Astrocyte of the spinal cord (primary cell): ENCODE results near the gene TMEM174.

Source experiments
- DNase-seq: peaks from one replicate; pipeline ENCODE4 v3.0.0; 2011; ENCODE audit warnings: low read depth, low spot score
- H3K4me3 ChIP-seq: 2 replicates; pipeline ENCODE4 v1.5.1; 2011; ENCODE audit warnings: low read depth, mild to moderate bottlenecking, low read length, moderate library complexity
- in situ Hi-C: cut with HindIII; loops from 2 replicates; pipeline ENCODE4 v1.10.0; 2017; ENCODE audit warnings: low sequenced_read_pairs
- TF ChIP-seq, protein P1 (sequence below): IDR thresholded peaks from 2 replicates; pipeline ENCODE4 v1.5.1; 2012; ENCODE audit warnings: low read depth, mild to moderate bottlenecking, low read length, inconsistent platforms

Gene TMEM174

DNA sequence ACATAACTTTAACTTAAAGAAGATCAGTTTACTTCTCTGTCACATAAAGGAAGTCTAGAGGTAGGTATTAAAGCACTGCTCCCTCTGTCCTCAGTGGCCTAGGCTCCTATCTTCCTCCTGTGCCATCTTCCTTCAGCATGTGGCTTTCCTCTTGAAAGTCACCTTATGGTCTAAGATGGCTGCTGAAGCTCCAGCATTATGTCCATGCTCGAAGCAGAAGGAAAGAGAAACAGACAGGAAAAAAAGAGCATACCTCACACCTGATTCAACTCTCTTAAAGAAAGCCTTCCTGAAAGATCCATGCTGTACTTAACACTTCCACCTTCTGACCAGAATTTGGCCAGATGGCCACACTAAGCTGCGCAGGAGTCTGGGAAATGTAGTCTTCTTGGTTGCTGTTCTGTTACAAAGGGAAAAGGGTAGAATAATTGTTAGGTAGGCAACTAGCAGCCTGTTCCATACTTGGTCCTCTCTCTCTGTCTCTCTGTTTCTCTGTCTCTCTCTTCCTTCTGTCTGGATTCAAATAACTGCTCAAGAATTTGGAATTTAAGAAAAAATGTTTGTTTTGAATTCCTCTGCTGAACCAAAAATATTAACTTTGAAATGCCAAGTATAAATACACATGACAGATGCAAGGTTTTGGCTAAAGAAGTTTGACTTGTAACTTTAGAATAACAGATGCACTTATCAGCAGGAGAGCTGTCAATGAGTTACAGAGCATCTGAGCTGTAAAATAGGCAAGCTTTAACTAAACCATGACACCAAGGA lies 16.0 kb downstream of the TMEM174 start:
- TF ChIP-seq, protein P1, sequence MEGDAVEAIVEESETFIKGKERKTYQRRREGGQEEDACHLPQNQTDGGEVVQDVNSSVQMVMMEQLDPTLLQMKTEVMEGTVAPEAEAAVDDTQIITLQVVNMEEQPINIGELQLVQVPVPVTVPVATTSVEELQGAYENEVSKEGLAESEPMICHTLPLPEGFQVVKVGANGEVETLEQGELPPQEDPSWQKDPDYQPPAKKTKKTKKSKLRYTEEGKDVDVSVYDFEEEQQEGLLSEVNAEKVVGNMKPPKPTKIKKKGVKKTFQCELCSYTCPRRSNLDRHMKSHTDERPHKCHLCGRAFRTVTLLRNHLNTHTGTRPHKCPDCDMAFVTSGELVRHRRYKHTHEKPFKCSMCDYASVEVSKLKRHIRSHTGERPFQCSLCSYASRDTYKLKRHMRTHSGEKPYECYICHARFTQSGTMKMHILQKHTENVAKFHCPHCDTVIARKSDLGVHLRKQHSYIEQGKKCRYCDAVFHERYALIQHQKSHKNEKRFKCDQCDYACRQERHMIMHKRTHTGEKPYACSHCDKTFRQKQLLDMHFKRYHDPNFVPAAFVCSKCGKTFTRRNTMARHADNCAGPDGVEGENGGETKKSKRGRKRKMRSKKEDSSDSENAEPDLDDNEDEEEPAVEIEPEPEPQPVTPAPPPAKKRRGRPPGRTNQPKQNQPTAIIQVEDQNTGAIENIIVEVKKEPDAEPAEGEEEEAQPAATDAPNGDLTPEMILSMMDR: no peak
- in situ Hi-C loops: no loop called here
- DNase-seq: peak; percentile 69
- no peak overlapping the region for H3K4me3 ChIP-seq

GRCh38 chr5:73189871-73190376 lies 16.9 kb downstream of the TMEM174 start:
- in situ Hi-C loops: no loop called here

GRCh38 chr5:73192370-73192769 lies 19.4 kb downstream of the TMEM174 start:
- in situ Hi-C loops: no loop called here
- H3K4me3 ChIP-seq: no peak overlapping the region
- DNase-seq: no peak
- TF ChIP-seq, protein P1: no peak

More at GRCh38 chr5:73189871-73190376, 16.9 kb downstream of the TMEM174 start:
- peak; percentile 72 for DNase-seq
- TF ChIP-seq, protein P1: no peak
- no peak overlapping the region for H3K4me3 ChIP-seq

DNA sequence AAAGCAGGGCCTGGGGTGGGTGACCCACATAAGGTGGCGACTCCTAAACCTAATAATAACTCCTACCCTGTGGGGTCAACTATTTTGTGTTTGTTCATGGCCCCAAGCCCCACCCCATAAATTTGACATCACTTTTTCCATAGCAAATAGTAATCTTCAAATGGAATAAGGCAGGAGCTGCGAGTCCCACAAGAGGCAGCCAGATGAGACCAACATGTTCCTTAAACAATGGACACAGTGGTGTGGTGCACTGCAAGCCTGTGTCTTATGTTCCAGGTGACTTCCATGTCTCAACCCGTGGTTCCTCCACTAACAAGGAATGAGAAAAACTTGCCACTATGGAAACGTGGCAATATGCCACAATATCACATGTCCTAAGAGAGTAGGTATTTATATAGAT lies 20.6 kb downstream of the TMEM174 start:
- in situ Hi-C loops: no loop called here
- DNase-seq: no peak
- no peak overlapping the region for H3K4me3 ChIP-seq
- TF ChIP-seq, protein P1: no peak

DNA sequence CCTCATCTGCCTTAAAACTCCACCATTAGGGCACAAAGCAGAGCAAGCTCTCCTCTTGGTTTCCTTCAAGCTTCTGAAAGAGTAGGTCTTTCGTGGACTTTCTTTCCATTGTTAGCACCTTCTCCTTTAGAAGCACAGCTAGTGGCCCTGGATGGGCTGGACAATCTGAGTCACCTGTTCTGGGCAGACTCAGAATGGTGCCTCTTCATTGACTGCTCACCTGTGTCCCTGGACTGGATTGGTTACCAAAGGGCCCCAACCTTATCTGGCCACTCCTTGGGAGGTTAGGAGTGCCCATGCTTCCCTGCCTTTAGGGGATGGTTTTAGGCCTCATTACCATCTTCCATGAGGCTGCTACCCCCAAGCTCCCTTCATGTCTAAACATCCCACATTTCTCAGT lies 23.2 kb downstream of the TMEM174 start:
- TF ChIP-seq, protein P1: no peak
- no peak for DNase-seq
- in situ Hi-C loops: no loop called here
- no peak overlapping the region for H3K4me3 ChIP-seq

- in situ Hi-C loops: no loop called here
- DNase-seq: no peak
- no peak overlapping the region for H3K4me3 ChIP-seq
- TF ChIP-seq, protein P1: no peak
Observed at GRCh38 chr5:73197637-73198257, 24.8 kb downstream of the TMEM174 start.
